ENCODE results near the gene IL17D. TPM values are rescaled to one million over a fixed set of nuclear protein-coding genes. Genes with fewer than 3 reads are reported as not detected.

The IL17D gene
- total and polyA plus RNA-seq, 2 donors (not counting 3 experiments of a cell fraction or from before 2014, with no cell fraction given) = 4.0 to 6.1 TPM

DNA sequence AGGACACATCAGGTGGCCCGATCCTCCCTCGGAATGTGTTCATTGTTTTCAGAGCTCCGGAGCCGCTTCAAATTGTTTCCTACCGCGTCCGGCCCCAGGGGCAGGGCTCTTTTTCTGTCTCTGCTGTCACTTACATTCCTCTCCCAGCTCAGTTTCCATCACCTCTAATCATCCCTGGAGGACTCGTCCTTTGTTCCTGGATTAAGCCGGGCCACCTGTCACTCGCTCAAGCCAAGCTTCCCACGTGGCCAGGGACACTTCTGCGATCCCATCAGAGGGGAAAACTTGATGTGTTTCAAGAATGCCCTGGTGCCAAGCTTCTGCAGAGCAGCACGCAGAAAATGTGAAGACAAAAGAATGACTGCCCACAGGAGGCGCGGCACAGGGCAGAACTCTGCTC, 13.5 kb downstream of the IL17D start:
- FAIRE-seq (no peak), DNase-seq (ENCODE audit: low read depth, low spot score) (no peak)
- no peaks in the 10 kb centered on the region for H3K9me3 ChIP-seq (replicated peaks; ENCODE audit: control insufficient read depth, insufficient read depth, low read length)
- BruUV-seq (replicated peaks) = no TSS peak
- H3K79me2 ChIP-seq (ENCODE audit: control insufficient read depth, insufficient read depth, low read length) = no peaks in the 10 kb centered on the region
- no peaks in the 10 kb centered on the region for H3K36me3 ChIP-seq (ENCODE audit: control insufficient read depth in 2 of 2, extremely low read depth in 1 of 2, insufficient read depth in 2 of 2, low read length in 2 of 2)
- intact Hi-C loops (cut with micrococcal nuclease) = no loop called here
- no peak overlapping the region for H3K9ac ChIP-seq (replicated peaks; ENCODE audit: extremely low read depth, insufficient read depth, low read length)
- H4K20me1 ChIP-seq (replicated peaks; ENCODE audit: control insufficient read depth, extremely low read depth, insufficient read depth, low read length) = no peaks in the 10 kb centered on the region
- H2AFZ ChIP-seq (ENCODE audit: low read depth, low read length) = no peak overlapping the region
- TF ChIP-seq POLR2AphosphoS5 (IDR thresholded peaks at IDR 0.05; ENCODE audit: insufficient read depth, low read depth, low read length) = no peak
- no peak for TF ChIP-seq MYC (IDR thresholded peaks at IDR 0.05; ENCODE audit: low read depth, low read length)
- TF ChIP-seq, protein P1, sequence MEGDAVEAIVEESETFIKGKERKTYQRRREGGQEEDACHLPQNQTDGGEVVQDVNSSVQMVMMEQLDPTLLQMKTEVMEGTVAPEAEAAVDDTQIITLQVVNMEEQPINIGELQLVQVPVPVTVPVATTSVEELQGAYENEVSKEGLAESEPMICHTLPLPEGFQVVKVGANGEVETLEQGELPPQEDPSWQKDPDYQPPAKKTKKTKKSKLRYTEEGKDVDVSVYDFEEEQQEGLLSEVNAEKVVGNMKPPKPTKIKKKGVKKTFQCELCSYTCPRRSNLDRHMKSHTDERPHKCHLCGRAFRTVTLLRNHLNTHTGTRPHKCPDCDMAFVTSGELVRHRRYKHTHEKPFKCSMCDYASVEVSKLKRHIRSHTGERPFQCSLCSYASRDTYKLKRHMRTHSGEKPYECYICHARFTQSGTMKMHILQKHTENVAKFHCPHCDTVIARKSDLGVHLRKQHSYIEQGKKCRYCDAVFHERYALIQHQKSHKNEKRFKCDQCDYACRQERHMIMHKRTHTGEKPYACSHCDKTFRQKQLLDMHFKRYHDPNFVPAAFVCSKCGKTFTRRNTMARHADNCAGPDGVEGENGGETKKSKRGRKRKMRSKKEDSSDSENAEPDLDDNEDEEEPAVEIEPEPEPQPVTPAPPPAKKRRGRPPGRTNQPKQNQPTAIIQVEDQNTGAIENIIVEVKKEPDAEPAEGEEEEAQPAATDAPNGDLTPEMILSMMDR (IDR thresholded peaks at IDR 0.05; ENCODE audit: extremely low read depth in 1 of 2, insufficient read depth in 1 of 2, low read depth in 1 of 2, low read length in 2 of 2) = no peak
- no peak for TF ChIP-seq GATA2 (IDR thresholded peaks at IDR 0.05; ENCODE audit: insufficient read depth, insufficient read length, low read depth, low read length)
- no peak for TF ChIP-seq JUN (IDR thresholded peaks at IDR 0.05; ENCODE audit: borderline replicate concordance, insufficient read depth, insufficient read length, low read depth)
- TF ChIP-seq, protein P2, sequence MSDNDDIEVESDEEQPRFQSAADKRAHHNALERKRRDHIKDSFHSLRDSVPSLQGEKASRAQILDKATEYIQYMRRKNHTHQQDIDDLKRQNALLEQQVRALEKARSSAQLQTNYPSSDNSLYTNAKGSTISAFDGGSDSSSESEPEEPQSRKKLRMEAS (IDR thresholded peaks at IDR 0.05; ENCODE audit: insufficient read depth, insufficient read length) = no peak
- TF ChIP-seq EZH2 (IDR thresholded peaks at IDR 0.05; ENCODE audit: borderline replicate concordance, low read depth, low read length, severe bottlenecking) = no peak
- TF ChIP-seq FOS (IDR thresholded peaks at IDR 0.05; ENCODE audit: borderline replicate concordance, insufficient read depth, low read length) = no peak
- TF ChIP-seq POLR2A (IDR thresholded peaks at IDR 0.05; ENCODE audit: low read depth, low read length) = no peak
- dilution Hi-C loops (cut with MboI; ENCODE audit: extremely low pct_ligation_motif_present, low sequenced_read_pairs) = no loop called here
- H3K4me1 ChIP-seq (ENCODE audit: control insufficient read depth, extremely low read depth, insufficient read depth, low read length) = peaks cover 32% of the 10 kb centered on the region
- H3K27me3 ChIP-seq (ENCODE audit: control insufficient read depth in 2 of 2, insufficient read depth in 2 of 2, low read length in 2 of 2) = no peaks in the 10 kb centered on the region
- H3K4me2 ChIP-seq (ENCODE audit: insufficient read depth, low read length) = no peak overlapping the region
- no peak overlapping the region for H3K4me3 ChIP-seq (replicated peaks in 1 of 3; ENCODE audit: insufficient read depth in 1 of 3, low read depth in 1 of 3, low read length in 3 of 3)
- no peak overlapping the region for H3K27ac ChIP-seq (ENCODE audit: insufficient read depth, low read depth, low read length)
- H3K9me1 ChIP-seq (replicated peaks; ENCODE audit: control insufficient read depth, extremely low read depth, insufficient read depth, low read length) = no peaks in the 10 kb centered on the region
- POLR2A ChIA-PET = no interaction called here
- CTCF ChIA-PET = interaction anchor here (0.8 to 5.5 kb wide), 2 partner anchors 111 to 114 kb away, joined by 3 to 73 read pairs; no protein-coding TSS in a partner anchor
